NOMO-1 (cell line): ENCODE data around the gene SLC16A6.
"Not testable (repeated sequence)": the region's sequence is repeated elsewhere in the genome, so short reads cannot be mapped to it uniquely, and the experiment has no call there.

Experiments
- DNase-seq, 2 experiments: peaks; one replicate each; lab custom pipeline; 2025; ENCODE audit not compliant: unreplicated experiment in 2 of 2; lab: John Stamatoyannopoulos, UW

The SLC16A6 gene

DNA sequence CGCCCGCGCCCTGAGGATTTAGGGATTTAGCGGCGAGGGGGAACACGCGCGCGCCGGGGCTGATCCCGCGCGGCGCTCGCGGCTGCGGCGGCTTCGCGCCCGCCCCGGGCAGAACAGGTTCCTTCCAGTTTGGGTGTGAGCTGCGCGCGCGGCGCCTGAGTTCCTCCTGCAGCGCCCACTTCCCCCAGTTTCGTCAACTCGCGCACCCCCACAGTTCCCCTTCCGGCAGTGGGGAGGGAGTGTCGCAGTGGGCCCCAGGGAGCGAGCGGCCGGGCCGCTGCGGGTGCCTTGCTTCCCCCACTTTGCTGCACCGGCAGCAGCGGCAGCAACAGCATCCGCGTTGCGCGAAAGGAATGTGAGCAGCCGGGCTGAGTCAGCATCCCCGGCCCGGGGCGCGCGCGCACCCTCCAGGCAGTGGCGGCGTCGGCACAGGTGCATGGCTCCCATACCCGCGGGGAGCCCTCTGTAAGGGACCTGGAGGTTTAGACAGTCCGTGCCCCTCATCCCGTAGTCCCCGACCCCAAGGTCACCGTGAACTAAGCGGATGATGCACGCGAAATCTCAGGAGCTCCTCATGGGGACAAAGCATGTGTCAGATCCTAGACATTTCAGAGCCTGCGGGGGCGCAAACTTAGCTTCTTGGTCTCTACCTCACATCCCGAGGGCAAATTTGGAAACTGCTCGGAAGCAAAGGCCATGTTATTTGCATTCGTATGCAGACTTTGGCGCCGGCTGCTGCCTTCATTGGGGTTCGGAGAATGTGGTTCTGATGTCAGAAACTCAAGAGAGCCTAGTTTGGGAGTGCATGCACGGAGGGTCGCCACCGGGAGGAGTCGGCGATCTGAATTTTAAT, 1.1 kb upstream of the SLC16A6 start:
- peak; percentile 96 to 99 for DNase-seq

GRCh38 chr17:68290268-68290954, 516 bp downstream of the SLC16A6 start:
- DNase-seq, result peak; percentile 31 to 32

DNA sequence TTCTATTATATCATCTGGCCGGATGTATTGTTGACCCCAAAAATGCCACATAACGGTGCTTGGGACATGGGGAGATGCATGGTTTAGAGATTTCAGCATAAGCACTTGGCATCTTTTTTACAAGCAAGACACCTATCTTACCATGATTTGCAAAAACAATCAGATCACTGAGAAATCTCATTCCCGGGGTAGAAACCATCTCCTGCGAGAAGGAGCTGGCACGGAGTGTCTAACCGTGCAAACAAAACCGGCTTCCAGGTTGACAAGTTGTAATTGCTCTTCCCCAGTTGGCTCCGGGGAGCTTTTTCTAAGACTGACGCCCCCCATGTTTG, 1.0 kb downstream of the SLC16A6 start:
- no peak for DNase-seq

DNA sequence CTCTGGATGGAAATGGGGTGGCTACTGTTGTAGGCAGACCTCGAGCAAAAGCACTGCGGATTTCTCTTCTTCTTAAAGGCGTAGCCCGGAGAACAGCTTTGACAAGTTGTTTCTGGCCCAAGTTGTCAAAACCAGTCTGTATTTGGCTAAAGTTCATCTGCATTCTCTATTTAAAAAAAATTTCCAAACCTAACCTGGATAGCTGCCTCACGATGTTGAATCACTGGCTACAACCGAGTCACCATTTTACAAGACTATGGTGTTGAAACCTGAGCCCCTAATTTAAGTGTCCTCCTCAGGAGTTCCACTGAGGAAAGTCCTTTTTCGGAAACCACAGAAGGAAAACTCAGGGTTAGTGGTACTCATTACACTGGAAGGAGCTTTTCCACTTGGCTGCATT, 1.5 kb downstream of the SLC16A6 start:
- DNase-seq, result no peak

DNA sequence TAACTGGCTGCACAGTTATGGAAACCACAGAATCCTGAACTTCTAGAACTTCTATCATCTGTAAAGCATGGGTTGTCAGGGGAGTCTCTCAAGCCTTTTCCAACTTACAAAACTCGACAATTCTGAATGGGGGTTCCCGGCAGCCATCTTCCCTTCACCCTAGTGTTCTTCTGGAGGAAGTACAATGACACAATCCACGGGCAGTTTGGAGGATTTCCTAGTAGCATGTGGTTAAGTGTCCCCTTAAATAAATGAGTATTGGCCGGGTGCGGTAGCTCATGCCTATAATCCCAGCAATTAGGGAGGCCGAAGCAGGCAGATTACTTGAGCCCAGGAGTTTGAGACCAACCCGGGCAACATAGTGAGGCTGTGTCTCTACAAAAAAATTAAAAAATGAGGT, 2.1 kb downstream of the SLC16A6 start:
- peak; percentile 42 to 65 for DNase-seq

- peak; percentile 38 to 63 for DNase-seq
Observed at GRCh38 chr17:68288375-68288774, 2.6 kb downstream of the SLC16A6 start.

- DNase-seq, result not testable (repeated sequence)
Observed at GRCh38 chr17:68281965-68282364, 9.0 kb downstream of the SLC16A6 start.

DNA sequence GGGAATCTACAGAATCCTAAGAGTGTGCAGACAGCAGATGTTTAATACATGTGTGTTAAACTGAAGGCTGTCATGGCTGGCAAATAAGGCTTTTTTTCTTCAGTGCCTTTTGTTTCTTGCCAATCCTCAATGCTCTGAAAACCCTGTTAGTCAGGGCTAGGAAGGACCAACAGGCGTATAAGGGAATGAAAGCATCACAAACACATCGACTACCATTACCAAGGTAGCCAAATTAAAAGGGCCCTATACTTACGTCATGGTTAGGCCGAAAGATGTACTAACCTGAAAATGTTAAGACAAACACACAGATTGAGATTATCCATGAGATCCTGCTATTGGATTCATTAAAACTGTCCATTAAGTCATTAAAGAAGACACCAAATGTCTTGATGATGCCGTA, 13.1 kb downstream of the SLC16A6 start:
- no peak for DNase-seq

DNA sequence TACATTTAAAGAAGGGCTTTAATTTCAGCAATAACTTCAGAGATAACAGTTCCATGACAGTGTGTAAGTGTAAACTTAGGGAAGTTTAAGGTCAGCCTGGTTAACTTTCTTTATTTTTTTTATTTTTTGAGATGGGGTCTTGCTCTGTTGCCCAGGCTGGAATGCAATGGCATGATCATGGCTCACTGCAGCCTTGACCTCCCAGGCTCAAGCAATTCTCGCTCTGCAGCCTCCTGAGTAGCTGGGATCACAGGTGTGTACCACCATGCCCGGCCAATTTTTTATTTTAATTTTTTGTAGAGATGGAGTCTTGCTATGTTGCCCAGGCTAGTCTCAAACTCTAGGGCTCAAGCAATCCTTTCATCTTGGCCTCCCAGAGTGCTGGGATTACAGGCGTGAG, 14.6 kb downstream of the SLC16A6 start:
- DNase-seq, result not testable (repeated sequence)

DNA sequence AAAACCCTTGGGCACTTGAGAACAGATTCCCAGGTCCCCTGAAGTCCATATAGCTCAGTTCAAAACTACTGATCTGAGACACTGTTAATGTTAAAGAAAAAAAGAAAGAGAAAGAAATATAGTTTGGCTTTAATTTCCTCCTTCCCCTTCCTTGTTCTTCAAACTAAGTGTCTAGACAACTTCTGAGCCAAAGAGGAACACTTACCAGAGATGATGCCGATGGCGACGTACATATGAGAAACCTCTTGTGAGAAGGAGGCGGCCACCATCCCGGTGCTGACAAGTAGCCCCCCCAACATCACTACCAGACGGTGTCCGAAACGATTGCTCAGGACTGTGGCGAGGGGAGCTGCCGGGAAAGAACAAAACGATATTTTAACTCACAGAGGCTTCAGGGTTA, 17.2 kb downstream of the SLC16A6 start:
- no peak for DNase-seq

DNA sequence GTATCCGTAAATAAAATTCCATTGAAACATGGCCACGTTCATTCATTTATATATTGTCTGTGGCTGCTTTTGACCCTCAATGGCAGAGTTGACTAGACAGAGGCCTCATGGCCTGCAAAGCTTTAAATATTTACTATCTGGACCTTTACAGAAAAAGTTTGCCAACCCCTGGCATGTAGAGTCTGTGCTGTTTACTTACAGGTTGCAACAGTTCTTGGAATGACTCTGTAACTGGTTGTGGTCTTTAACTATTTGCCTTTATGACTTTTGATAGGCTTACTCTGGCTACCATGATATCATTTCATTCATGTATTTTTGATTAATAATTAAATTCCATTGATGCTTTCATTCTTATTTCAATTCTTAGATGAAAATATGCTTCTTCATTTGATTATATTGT, 25.1 kb downstream of the SLC16A6 start:
- not testable (repeated sequence) for DNase-seq

DNA sequence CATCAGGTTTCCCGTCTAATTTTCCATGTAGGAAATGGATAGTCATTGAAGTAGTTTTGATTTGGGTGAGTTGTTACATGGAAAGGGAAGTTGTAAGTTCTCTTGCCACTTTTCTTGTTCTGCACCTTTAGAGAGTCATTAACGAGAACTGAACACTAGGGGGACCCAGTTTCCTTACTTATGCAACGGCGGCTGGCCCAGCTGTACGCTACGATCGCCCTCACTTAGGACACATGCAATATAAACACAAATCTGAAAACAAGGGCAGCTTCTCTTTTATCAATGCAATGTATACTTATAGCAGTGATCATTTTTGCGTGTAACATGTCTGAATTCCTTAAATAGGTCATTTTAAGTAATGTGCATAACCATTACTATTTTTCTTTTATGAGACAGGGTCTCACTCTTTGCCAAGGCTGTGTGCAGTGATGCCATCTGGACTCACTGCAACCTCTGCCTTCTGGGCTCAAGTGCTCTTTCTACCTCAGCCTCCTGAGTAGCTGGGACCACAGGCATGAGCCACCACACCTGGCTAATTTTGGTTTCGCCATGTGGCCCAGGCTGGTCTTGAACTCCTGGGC, 27.7 kb downstream of the SLC16A6 start:
- peak; percentile 49 to 58 for DNase-seq

DNA sequence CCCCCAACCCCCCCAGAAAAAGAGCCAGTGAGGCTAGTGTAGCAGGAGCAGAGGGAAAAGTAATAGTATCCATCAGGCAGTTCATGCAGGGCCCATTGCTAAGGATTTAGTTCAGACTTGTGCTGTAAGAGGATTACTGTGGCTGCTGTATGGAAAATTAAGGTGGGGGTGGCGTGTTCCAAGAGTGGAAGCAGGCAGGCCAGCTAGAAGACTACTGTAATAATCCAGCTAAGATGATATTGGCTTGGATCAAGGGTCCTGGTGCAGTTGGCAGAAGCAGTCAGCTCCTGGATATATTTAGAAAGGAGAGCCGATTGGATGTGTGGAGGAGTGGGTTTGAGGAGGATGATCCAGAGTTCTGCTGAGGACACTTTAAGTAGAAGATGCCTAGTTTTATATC, 28.5 kb downstream of the SLC16A6 start:
- not testable (repeated sequence) for DNase-seq

- DNase-seq, result no peak
Observed at GRCh38 chr17:68260051-68260762, 30.7 kb downstream of the SLC16A6 start.

DNA sequence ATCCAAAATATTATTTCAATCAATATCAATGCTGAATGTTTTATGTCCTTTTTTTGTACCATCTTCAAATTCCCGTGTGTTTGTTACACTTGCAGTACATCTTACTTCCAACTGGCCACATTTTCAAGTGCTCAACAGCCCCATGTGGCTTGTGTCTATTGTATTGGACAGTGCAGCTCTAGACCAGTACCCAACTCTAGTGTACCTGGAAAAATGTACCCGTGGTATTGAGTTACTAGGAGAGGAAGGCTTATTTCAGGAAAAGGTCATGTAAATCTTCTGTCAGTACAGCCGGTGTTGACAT, 31.3 kb downstream of the SLC16A6 start:
- DNase-seq, result not testable (repeated sequence)

- peak; percentile 28 to 46 for DNase-seq
Observed at GRCh38 chr17:68258890-68259647, 31.9 kb downstream of the SLC16A6 start.

GRCh38 chr17:68257934-68258333, 33.0 kb downstream of the SLC16A6 start:
- no peak for DNase-seq

DNA sequence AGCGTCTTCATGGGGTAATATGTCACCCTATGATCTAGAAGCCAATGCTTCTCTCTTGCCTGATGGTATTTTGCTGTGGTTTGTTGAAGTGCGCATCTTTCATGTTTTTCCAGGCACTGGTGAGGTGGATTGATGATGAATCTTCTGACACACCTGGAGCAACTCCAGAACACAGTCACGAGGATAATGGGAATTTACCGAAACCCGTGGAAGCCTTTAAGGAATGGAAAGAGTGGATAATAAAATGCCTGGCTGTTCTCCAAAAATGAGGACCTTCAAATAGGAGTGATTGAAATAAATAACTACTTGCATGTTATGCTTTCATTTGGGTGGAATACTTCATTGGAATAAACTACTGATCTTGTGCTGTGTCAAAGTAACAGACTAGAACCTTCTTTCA, 34.2 kb downstream of the SLC16A6 start:
- DNase-seq, result not testable (repeated sequence)

- peak; percentile 77 to 98 for DNase-seq
Observed at GRCh38 chr17:68255731-68256538, 35.0 kb downstream of the SLC16A6 start.

DNA sequence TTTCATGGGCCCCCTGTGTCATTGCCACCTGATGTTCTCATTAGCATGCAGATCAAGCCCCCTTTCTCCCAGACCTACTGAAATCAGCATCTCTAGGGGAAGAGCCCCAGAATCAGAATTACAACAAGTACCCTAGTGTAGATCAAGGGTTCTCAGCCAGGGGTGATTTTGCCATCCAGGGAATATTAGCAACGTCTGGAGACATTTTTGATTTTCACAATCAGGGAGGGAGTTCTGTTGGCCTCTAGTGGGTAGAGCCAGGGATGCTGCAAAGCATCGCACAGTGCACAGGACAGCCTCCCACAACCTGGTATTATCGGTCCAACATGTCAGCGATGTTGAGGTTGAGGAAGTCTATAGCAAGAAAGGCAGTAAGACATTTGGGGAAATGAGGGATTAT, 35.8 kb downstream of the SLC16A6 start:
- DNase-seq, result no peak
